Panc1 (cell line): Measurements from ENCODE around the gene INMT.

Experiments
- CTCF ChIP-seq: fragments of 450-650 bp; IDR thresholded peaks from 2 replicates; pipeline ENCODE4 v1.5.1; 2017; ENCODE audit warnings: mild to moderate bottlenecking
- POLR2AphosphoS5 ChIP-seq: IDR thresholded peaks from 2 replicates; pipeline ENCODE4 v1.6.1; 2012; ENCODE audit warnings: mild to moderate bottlenecking, low read depth, low read length, moderate library complexity
- REST ChIP-seq, 2 experiments: IDR thresholded peaks; 2 replicates each; pipeline ENCODE4 v1.6.1; 2011 to 2012; ENCODE audit warnings: low read depth in 2 of 2, control low read depth in 1 of 2, low read length in 1 of 2, mild to moderate bottlenecking in 1 of 2, moderate library complexity in 1 of 2; ENCODE audit not compliant: insufficient read depth in 1 of 2
- SIN3A ChIP-seq: IDR thresholded peaks from 2 replicates; pipeline ENCODE4 v1.6.1; 2012; ENCODE audit warnings: low read depth, mild to moderate bottlenecking, low read length, moderate library complexity, borderline replicate concordance; ENCODE audit not compliant: insufficient read depth

- TF ChIP-seq CTCF (no peak), REST (IDR thresholded peaks at IDR 0.05; ENCODE audit: insufficient read depth in 1 of 2, low read depth in 2 of 2, low read length in 1 of 2) (no peak), POLR2AphosphoS5 (no peak), SIN3A (no peak)
Measured at GRCh38 chr7:30706908-30707307, 45.0 kb upstream of the INMT start.
